Gastrocnemius medialis (tissue), 4 donors: ENCODE data around the gene ADAMTSL3. TPM values are rescaled to one million over a fixed set of nuclear protein-coding genes. Genes with fewer than 3 reads are reported as not detected.
"Not testable (repeated sequence)": the region's sequence is repeated elsewhere in the genome, so short reads cannot be mapped to it uniquely, and the experiment has no call there.

Experiments used
- ATAC-seq, 2 donors: fragments of 150-250 bp; one replicate each; pipeline ENCODE4 v1.9.1; 2016
- DNase-seq, 2 donors: peaks; one replicate each; pipeline ENCODE4 v3.0.0-alpha.2; 2019
- H3K27ac ChIP-seq, 4 donors: fragments of 200-600 bp; sonication (generic); 1 replicate in 1 of 4; 2 replicates in 3 of 4; pipeline ENCODE4 v1.5.1; 2016 to 2018; ENCODE audit warnings: mild to moderate bottlenecking in 2 of 4, moderate library complexity in 1 of 4
- H3K27me3 ChIP-seq, 3 donors: fragments of 200-600 bp; sonication (generic) in 2 of 3; 1 replicate in 1 of 3; 2 replicates in 2 of 3; pipeline versions ENCODE4 v1.5.1 to v1.6.0; 2016 to 2019; ENCODE audit warnings: mild to moderate bottlenecking in 1 of 3, moderate library complexity in 1 of 3
- H3K36me3 ChIP-seq, 2 donors: fragments of 200-600 bp; sonication (generic) in 1 of 2; one replicate each; pipeline ENCODE4 v1.5.1; 2017 to 2018
- H3K4me1 ChIP-seq, 2 donors: fragments of 200-600 bp; sonication (generic) in 1 of 2; one replicate each; pipeline ENCODE4 v1.5.1; 2016 to 2017; ENCODE audit warnings: mild to moderate bottlenecking in 2 of 2
- H3K4me3 ChIP-seq, 4 donors: fragments of 200-600 bp; sonication (generic) in 3 of 4; 1 replicate in 1 of 4; 2 replicates in 3 of 4; pipeline ENCODE4 v1.5.1; 2016 to 2019; ENCODE audit warnings: mild to moderate bottlenecking in 2 of 4
- H3K9me3 ChIP-seq, 3 donors: fragments of 200-600 bp; sonication (generic) in 2 of 3; 1 replicate in 1 of 3; 2 replicates in 2 of 3; pipeline ENCODE4 v1.5.1; 2016 to 2019
- POLR2A ChIP-seq, 2 donors: fragments of 450-650 bp; IDR thresholded peaks; one replicate each; pipeline ENCODE4 v1.6.1; 2017; ENCODE audit warnings: antibody characterized with exemption in 2 of 2, mild to moderate bottlenecking in 2 of 2, moderate library complexity in 2 of 2
- in situ Hi-C, 4 donors: fragments of 200-750 bp; cut with MboI; loops; one replicate each; pipeline versions ENCODE4 v1.15.0 to v1.8.0; 2017; ENCODE audit warnings: low sequenced_read_pairs in 4 of 4
- intact Hi-C: fragments of 100-400 bp; cut with DNase I; formaldehyde crosslinking; loops from one replicate; pipeline ENCODE4 v1.15.1; 2023; ENCODE audit warnings: low total_unique reads
- total RNA-seq, 4 donors: library from RNA; depleted of rRNA; stranded (reverse); fragments of >200 nt; gene quantifications; one replicate each; pipeline versions ENCODE4 v1.1.0 to v1.2.3, GENCODE V29; 2016
- TF ChIP-seq, protein P1 (sequence below), 5 experiments: fragments of 450-650 bp in 3 of 5; fragments of 200-600 bp in 2 of 5; sonication (generic) in 2 of 5; IDR thresholded peaks in 4 of 5; conservative IDR thresholded peaks in 1 of 5; 1 replicate in 4 of 5; 2 replicates in 1 of 5; pipeline ENCODE4 v1.5.1; 2016 to 2019; ENCODE audit warnings: antibody characterized with exemption in 5 of 5, mild to moderate bottlenecking in 3 of 5, moderate library complexity in 3 of 5

Gene ADAMTSL3
- total RNA-seq, 4 donors from 2014 or later: 0.66 to 2.9 (median 0.76) TPM

DNA sequence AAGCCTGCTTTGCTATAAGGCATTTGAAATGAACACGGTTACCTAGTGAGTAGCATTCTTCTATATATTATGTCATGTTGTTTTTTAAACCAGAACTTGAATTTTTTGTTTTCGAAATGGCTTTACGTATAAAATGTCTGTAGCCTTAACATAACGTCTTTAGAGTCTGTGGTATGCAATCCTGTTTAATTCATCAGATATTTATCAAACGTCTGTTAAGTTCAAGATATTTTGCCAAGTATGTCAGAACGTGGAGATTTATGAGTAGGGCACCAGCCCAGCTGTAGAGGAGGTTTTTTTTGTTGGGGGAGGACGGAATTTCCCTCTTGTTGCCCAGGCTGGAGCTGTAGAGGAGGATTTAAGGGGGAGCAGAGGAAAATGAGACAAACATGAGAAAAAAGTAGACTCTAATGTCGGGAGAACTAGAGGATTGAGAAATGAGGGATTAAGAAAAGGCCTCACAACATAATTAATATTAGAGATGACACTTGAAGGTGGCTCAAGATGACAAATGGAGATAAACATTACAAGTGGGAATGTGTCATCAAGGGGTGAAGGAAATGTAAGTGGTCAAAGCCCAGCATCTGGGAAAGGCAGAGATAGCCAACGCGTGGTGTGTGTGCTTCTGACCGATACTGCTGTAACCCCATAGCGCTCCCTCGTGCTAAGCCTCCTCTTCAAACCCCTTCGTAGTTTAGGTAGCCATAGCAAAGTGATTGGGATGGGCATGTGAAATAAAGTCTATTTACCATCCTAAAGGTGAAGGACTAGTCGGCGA, 427.7 kb downstream of the ADAMTSL3 start:
- Histone ChIP-seq H3K9me3 (no peaks in the 10 kb centered on the region), H3K36me3 (no peaks in the 10 kb centered on the region), H3K4me3 (no peak overlapping the region), H3K27ac (no peak overlapping the region), H3K27me3 (peaks cover 24 to 42% (median 26%) of the 10 kb centered on the region in 3 donors), H3K4me1 (peaks cover 0 to 4% of the 10 kb centered on the region in 2 donors)
- ATAC-seq (no peak), DNase-seq (no peak)
- in situ Hi-C loops (no loop called here), intact Hi-C loops (no loop called here)
- TF ChIP-seq POLR2A (IDR thresholded peaks at IDR 0.05): no peak
- TF ChIP-seq, protein P1, sequence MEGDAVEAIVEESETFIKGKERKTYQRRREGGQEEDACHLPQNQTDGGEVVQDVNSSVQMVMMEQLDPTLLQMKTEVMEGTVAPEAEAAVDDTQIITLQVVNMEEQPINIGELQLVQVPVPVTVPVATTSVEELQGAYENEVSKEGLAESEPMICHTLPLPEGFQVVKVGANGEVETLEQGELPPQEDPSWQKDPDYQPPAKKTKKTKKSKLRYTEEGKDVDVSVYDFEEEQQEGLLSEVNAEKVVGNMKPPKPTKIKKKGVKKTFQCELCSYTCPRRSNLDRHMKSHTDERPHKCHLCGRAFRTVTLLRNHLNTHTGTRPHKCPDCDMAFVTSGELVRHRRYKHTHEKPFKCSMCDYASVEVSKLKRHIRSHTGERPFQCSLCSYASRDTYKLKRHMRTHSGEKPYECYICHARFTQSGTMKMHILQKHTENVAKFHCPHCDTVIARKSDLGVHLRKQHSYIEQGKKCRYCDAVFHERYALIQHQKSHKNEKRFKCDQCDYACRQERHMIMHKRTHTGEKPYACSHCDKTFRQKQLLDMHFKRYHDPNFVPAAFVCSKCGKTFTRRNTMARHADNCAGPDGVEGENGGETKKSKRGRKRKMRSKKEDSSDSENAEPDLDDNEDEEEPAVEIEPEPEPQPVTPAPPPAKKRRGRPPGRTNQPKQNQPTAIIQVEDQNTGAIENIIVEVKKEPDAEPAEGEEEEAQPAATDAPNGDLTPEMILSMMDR (IDR thresholded peaks at IDR 0.05 in 4 of 5, conservative IDR thresholded peaks at IDR 0.05 in 1 of 5): no peak

DNA sequence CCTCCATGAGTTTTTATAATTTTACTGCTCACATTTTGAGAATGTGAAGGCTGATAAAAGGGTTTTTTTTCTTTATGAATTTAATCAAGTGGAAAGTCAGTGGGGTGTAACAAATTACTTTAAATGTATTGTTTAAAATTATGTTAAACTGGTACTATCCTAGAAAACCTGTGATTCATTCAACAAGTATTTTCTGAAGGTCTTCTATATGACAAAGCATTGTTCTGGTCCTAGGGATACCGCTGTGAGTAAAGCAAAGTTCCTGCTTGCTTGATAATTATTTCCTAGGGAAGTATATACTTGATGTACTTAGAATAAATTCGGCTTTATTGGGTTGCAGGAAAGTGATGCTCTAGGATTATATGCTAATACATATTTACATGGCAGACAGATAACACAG, 428.8 kb downstream of the ADAMTSL3 start:
- peaks cover 0 to 4% of the 10 kb centered on the region in 2 donors for H3K4me1 ChIP-seq
- peaks cover 24 to 32% (median 26%) of the 10 kb centered on the region in 3 donors for H3K27me3 ChIP-seq
- H3K9me3 ChIP-seq: no peaks in the 10 kb centered on the region
- no peak overlapping the region for H3K4me3 ChIP-seq
- H3K27ac ChIP-seq: no peak overlapping the region
- DNase-seq: no peak
- in situ Hi-C loops (no loop called here), intact Hi-C loops (no loop called here)
- no peak for TF ChIP-seq POLR2A (IDR thresholded peaks at IDR 0.05)
- TF ChIP-seq, protein P1 (IDR thresholded peaks at IDR 0.05 in 4 of 5, conservative IDR thresholded peaks at IDR 0.05 in 1 of 5): no peak
- ATAC-seq: no peak
- no peaks in the 10 kb centered on the region for H3K36me3 ChIP-seq

DNA sequence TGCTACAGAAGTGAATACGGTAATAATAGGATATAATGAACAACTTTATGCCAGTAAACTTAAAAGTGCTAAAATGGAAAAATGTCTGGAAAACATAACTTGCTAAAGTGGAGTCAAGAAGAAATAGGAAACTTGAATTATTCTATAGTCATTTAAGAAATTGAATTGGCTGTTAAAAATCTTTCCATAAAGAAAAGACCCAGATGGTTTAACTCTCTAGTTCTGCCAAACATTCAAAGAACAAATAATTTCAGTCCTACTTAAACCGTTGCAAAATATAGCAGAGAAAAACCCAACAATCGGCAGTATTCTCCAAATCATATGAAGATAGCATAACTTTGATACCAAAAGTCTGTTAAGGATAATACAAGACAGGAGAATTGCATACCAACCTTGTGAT, 432.1 kb downstream of the ADAMTSL3 start:
- H3K9me3 ChIP-seq, H3K27ac ChIP-seq, DNase-seq, H3K4me1 ChIP-seq, H3K4me3 ChIP-seq, H3K36me3 ChIP-seq, in situ Hi-C loops, ATAC-seq, intact Hi-C loops: not testable (repeated sequence)
- H3K27me3 ChIP-seq: peaks cover 6 to 14% (median 11%) of the 10 kb centered on the region in 3 donors

Other genes starting within 250 kb of the ADAMTSL3 start
- not detected for gene SH3GL3, start 206.8 kb upstream of the ADAMTSL3 start, total RNA-seq